Measurements from ENCODE around the gene CWF19L1.
A peak's percentile ranks its signal among the peaks of the same experiment; 100 is the strongest.
"Not testable (repeated sequence)": the region's sequence is repeated elsewhere in the genome, so short reads cannot be mapped to it uniquely, and the experiment has no call there.

The CWF19L1 gene

DNA sequence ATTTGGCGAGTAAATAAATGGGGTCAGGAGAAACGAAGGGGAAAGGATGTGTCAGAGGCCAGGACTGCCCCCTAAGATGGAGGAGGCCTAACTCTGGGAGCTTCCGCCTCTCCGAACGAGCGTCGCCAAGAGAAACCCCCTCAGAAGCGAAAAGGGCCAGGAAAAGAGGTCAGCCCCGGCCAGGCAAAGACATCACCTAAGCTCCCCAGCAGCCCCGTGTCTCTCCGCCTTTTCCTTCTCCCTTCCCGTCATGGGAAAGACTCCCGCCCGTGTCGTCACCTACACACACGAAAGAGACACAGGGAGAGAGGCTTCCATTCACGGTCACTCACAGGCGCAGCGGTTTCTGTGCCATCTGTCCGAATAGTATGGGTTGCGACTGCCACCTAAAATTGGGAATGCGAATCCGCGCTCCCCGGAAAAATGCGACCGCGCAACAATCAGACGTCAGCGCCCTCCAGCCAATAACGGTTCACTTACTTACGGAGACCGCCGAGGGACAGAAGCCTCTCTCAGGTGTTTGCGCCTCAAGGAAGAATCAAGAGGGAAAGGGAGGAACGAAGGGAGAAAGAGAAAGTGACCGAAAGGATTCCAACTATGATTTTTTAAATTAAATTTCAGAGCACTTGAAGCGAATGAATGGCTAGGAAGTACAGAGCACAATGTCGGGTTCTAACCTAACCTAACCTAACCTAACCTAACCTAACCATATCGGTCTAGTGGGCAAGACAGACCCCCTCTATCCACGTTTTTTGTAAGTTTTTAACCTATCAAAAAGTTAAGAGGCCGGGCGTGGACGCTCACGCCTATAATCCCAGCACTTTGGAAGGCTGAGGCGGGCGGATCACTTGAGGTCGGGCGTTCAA is at the start of gene CWF19L1:
Gene CWF19L1, minus strand, starts transcription at position 400 of the 866 bp plus-strand sequence. Its CDS starts 45 bp downstream, at position 355.
- intact Hi-C loops (cut with DNase I) = no loop called here
- DNase-seq = peak; percentile 75 to 95 (median 88)

- intact Hi-C loops (cut with DNase I) = no loop called here
Observed at GRCh38 chr10:100315615-100316014, 48.2 kb upstream of the CWF19L1 start.

DNA sequence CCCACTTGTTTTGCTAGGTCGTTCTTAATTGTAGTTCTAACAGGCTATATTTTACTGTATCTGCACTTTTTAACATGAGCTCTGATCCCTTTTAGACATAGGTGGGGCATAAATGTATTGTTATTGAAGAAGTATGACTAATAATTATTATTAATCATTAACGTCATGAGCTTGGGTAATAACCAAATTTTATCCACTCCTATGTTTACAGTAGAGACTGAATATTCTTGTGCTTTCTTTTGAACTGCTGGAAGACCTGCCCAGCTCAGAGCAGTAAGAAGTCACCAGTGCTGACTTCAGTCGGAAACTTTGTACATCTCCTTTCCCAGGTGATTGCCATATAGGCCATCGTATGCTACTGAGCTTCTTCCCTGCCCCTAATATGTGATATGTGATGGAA is 43.9 kb upstream of the CWF19L1 start:
- DNase-seq = no peak
- intact Hi-C loops (cut with DNase I) = no loop called here

More at GRCh38 chr10:100315615-100316014, 48.2 kb upstream of the CWF19L1 start:
- no peak for DNase-seq

- intact Hi-C loops (cut with DNase I) = no loop called here
- no peak for DNase-seq
Observed at GRCh38 chr10:100307684-100308083, 40.2 kb upstream of the CWF19L1 start.

DNA sequence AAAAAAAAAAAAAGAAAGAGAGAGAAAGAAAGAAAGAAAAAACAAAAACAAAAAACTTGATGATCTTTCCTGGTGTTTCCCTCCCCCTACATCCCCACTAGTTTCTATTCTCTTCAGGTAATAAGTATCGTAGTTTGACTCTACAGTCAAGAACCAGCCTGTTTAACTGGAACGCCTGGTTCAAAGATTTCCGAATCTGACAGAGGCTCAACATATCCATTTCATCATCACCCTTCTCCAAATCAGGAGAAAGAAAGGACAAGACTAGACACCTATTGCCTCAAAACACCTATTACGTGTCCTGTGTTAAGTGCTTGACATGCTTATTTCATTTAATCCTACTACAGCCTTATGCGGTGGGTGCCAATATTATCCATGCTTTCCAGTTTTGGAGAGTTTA is 39.4 kb upstream of the CWF19L1 start:
- intact Hi-C loops (cut with DNase I) = no loop called here
- DNase-seq = no peak

- intact Hi-C loops (cut with DNase I) = loop anchor here (5.0 kb wide), 1 partner anchor 128 kb away; no protein-coding TSS in a partner anchor
- DNase-seq = no peak
Observed at GRCh38 chr10:100304414-100304813, 37.0 kb upstream of the CWF19L1 start.

DNA sequence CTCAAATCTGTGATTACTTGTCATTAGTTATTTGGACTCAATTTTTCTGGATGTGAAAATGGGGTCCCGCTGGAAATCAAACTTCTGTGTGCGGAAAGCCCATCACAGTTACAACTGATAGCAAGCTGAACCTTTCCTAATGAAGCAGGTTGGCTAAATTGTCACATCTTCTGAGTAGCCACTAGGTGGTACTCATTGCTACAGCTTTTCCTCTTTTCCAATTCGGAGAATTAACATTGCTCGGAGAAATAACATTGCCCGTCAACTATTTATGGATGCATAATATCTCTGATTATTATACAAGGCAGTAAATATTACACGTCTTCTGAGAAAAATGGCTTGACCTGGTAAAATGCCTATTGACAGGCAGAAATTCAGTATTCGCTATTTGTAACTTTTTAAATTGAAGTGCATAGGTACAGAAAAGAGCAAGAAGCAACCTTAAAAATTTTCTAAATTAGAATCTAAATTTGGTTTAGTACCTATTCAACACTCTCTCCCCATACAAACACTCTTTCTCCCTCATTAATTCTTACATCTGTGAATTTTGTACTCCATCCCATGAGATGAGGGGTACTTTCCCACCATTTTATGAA is 36.4 kb upstream of the CWF19L1 start:
- peak in 4 of 42 donors; percentile 12 to 49 (median 30) for DNase-seq

GRCh38 chr10:100301123-100301522 is 33.7 kb upstream of the CWF19L1 start:
- intact Hi-C loops (cut with DNase I) = loop anchor here (5.0 kb wide), 1 partner anchor 131 kb away; no protein-coding TSS in a partner anchor
- not testable (repeated sequence) for DNase-seq

More for the DNA sequence above, 36.4 kb upstream of the CWF19L1 start:
- intact Hi-C loops (cut with DNase I) = loop anchor here (5.0 kb wide), 1 partner anchor 128 kb away; no protein-coding TSS in a partner anchor

GRCh38 chr10:100297242-100297641 is 29.8 kb upstream of the CWF19L1 start:
- intact Hi-C loops (cut with DNase I) = no loop called here
- no peak for DNase-seq

- intact Hi-C loops (cut with DNase I) = no loop called here
- no peak for DNase-seq
Observed at GRCh38 chr10:100293066-100293465, 25.6 kb upstream of the CWF19L1 start.

GRCh38 chr10:100292300-100292699 is 24.9 kb upstream of the CWF19L1 start:
- intact Hi-C loops (cut with DNase I) = not testable (repeated sequence)
- peak in 3 of 42 donors; percentile 25 to 30 (median 28) for DNase-seq

GRCh38 chr10:100291356-100291755 is 23.9 kb upstream of the CWF19L1 start:
- intact Hi-C loops (cut with DNase I) = no loop called here
- peak in 1 of 42 donors; percentile 14 for DNase-seq

- no peak for DNase-seq
Observed at GRCh38 chr10:100289641-100290040, 22.2 kb upstream of the CWF19L1 start.

DNA sequence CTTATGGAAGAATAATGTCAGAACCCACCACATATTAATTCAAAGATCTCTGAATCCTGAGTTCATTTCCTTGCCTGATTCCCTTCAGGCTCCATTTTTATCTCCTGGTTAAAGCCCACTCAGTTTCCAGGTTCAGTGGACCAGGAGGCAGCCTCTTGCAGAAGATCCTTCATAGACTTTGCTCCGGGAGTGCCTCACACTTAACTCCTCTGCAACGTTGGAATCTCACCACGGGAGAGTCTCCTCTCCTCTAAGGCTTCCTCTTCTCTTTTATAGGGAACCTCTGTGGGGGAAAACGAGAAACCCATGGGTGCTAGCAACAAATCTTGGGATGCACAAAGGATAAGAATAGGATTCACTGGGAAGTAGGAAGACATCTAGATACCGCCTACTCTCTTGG is 20.8 kb upstream of the CWF19L1 start:
- intact Hi-C loops (cut with DNase I) = loop anchor here (1.0 to 10.0 kb wide), 3 partner anchors 54 to 247 kb away; partner anchors contain the start of gene HIF1AN

More at GRCh38 chr10:100289641-100290040, 22.2 kb upstream of the CWF19L1 start:
- intact Hi-C loops (cut with DNase I) = loop anchor here (5.0 to 10.0 kb wide), 2 partner anchors 53 to 245 kb away; partner anchors contain the start of gene HIF1AN

DNA sequence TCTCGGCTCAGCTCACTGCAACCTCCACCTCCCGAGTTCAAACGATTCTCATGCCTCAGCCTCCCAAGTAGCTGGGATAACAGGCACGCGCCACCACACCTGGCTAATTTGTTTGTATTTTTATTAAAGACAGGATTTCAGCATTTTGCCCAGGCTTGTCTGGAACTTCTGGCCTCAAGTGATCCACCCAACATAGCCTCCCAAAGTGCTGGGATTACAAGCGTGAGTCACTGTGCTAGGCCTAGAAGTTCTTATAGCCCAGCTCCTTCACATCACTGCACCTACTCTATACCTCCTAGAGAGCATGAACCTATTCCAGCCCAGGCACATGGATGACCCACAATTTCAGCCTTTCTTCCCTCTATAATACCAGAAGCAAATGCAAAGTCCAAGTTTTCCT is 20.3 kb upstream of the CWF19L1 start:
- DNase-seq = no peak
- intact Hi-C loops (cut with DNase I) = loop anchor here (1.0 to 10.0 kb wide), 3 partner anchors 55 to 247 kb away; partner anchors contain the start of gene HIF1AN

More for the DNA sequence above, 20.8 kb upstream of the CWF19L1 start:
- no peak for DNase-seq

- DNase-seq = peak; percentile 59 to 95 (median 89)
- intact Hi-C loops (cut with DNase I) = loop anchor here (5.0 to 10.0 kb wide), 2 partner anchors 56 to 248 kb away; partner anchors contain the start of gene HIF1AN
Observed at GRCh38 chr10:100286051-100287033, 18.9 kb upstream of the CWF19L1 start, which contains the start of gene BLOC1S2. Gene BLOC1S2 (minus strand): TSS chr10:100286680. CDS start chr10:100286659, 21 bp downstream.

DNA sequence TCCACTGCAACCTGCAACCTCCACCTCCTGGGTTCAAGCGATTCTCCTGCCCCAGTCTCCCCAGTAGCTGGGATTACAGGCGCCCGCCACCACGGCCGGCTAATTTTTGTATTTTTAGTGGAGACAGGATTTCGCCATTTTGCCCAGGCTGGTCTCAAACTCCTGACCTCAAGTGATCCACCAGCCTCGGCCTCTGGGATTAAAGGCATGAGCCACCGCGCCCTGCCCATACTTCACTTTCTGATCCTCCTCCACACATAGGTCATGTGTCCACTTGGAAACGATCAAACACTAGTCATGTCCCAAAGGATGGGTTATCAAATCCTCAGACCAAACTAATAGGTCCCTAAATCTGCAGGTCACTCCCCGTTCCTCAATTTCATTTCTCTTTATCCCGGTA is 17.9 kb upstream of the CWF19L1 start:
- intact Hi-C loops (cut with DNase I) = loop anchor here (5.0 to 10.0 kb wide), 2 partner anchors 57 to 249 kb away; partner anchors contain the start of gene HIF1AN
- DNase-seq = not testable (repeated sequence)

DNA sequence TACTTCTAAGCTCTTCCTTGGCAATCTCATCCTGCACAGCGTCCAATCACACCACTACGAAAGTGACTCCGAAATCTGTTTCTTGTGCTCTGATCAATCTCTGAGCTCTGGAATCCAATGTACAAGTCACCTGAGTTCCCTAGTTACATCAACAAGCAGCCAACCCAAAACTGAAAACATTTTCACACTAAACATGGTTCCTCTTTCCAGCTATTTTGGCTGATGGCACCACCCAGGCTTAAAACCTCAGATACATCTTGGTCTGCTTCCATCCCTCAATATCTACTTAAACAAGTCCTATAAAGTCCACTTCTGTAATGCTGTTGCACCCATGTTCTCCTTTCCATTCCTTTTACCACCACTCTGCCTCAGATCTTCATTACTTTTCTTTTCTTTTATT is 15.5 kb upstream of the CWF19L1 start:
- DNase-seq = no peak

More for the DNA sequence above, 15.5 kb upstream of the CWF19L1 start:
- intact Hi-C loops (cut with DNase I) = loop anchor here (10.0 kb wide), 1 partner anchor 252 kb away; the partner anchor contains the start of gene HIF1AN
